Measurements from ENCODE around the gene OSBPL10.

The OSBPL10 gene

DNA sequence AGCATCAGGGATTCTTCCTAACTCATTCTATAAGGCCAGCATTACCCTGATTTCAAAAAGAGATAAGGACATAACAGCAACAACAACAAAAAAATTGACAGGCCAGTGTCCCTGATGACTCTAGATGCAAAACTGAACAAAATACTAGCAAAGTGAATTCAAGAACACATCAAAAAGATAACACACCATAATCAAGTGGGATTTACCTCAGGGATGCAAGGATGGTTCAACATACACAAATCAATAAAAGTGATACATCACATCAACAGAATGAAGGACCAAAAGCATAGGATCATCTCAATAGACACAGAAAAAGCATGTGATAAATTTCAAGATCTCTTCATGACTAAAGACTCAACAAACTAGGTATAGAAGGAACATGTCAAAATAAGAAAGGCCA, 328.8 kb downstream of the OSBPL10 start:
- TF ChIP-seq CTCF (IDR thresholded peaks at IDR 0.05; ENCODE audit: low read depth, low read length) (no peak), EZH2phosphoT487 (IDR thresholded peaks at IDR 0.05; ENCODE audit: low read depth) (no peak)
- H3K4me1 ChIP-seq (ENCODE audit: low read length): no peaks in the 10 kb centered on the region
- H3K4me3 ChIP-seq (ENCODE audit: low read length): no peak overlapping the region
- H3K79me2 ChIP-seq (ENCODE audit: low read length): no peaks in the 10 kb centered on the region
- no peaks in the 10 kb centered on the region for H3K27me3 ChIP-seq (ENCODE audit: low read depth, low read length)
- H3K9ac ChIP-seq (ENCODE audit: low read length): no peak overlapping the region
- no peaks in the 10 kb centered on the region for H4K20me1 ChIP-seq (ENCODE audit: insufficient read depth, low read length)
- peaks cover 32% of the 10 kb centered on the region for H3K9me3 ChIP-seq (ENCODE audit: insufficient read depth, low read length)
- H3K36me3 ChIP-seq (replicated peaks; ENCODE audit: low read depth, low read length): peaks cover 59% of the 10 kb centered on the region
- no peak overlapping the region for H3K4me2 ChIP-seq (ENCODE audit: low read length)
- no peak overlapping the region for H2AFZ ChIP-seq (ENCODE audit: low read depth, low read length)
- no peak overlapping the region for H3K27ac ChIP-seq (ENCODE audit: low read length)

DNA sequence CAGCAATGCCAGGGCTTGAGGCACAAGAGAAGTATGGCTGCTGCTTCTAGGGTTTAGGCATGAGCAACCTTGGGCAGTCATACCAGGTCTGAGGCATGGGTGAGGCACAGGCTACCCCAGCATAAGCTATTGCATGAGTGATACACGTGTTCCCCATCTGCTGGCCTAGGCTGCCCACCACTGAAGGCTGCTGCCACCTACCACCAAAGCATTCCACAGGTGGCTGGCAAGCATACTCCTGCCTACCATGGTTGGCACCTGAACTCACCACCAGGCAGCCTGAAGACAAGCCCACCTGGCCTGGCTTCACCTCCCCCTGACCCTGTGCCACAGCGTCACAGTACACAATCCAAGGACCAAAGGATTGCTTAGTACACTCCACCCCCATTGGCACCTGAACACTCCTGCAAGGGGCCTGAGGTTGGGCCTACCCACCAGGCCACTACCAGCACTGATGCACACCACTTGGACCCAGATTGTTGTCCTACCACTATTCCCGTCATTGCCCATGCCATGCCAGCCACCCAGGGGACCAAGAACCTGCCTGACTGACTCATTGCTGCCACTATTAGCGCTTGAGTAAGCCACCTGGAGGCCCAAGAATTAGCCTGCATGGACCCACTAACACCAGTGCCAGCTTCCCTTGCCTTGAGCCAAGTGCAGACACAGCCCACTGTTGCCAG, 332.6 kb downstream of the OSBPL10 start:
- Histone ChIP-seq H3K9ac (ENCODE audit: low read length) (no peak overlapping the region), H3K27me3 (ENCODE audit: low read depth, low read length) (no peaks in the 10 kb centered on the region), H3K4me3 (ENCODE audit: low read length) (no peak overlapping the region), H3K4me1 (ENCODE audit: low read length) (no peaks in the 10 kb centered on the region), H3K9me3 (ENCODE audit: insufficient read depth, low read length) (peaks cover 37% of the 10 kb centered on the region), H3K79me2 (ENCODE audit: low read length) (no peaks in the 10 kb centered on the region), H2AFZ (ENCODE audit: low read depth, low read length) (no peak overlapping the region), H4K20me1 (ENCODE audit: insufficient read depth, low read length) (no peaks in the 10 kb centered on the region), H3K36me3 (replicated peaks; ENCODE audit: low read depth, low read length) (peaks cover 79% of the 10 kb centered on the region), H3K27ac (ENCODE audit: low read length) (no peak overlapping the region), H3K4me2 (ENCODE audit: low read length) (no peak overlapping the region)
- TF ChIP-seq CTCF (IDR thresholded peaks at IDR 0.05; ENCODE audit: low read depth, low read length) (no peak), EZH2phosphoT487 (IDR thresholded peaks at IDR 0.05; ENCODE audit: low read depth) (no peak)

DNA sequence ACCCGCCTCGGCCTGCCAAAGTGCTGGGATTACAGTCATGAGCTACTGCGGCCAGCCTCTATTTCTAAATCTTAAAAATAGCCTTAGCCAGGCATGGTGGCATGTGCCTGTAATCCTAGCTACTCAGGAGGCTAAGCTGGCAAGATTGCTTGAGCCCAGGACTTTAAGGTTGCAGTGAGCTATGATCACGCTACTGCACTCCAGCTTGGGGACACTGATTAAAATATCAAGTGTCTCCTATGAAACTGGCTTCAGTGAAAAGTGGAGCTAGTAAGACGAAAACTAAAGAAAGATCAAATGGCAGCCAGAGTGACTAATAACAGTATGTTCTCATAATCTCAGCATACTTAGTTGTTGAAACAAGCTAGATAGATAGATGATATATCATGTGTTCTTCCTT, 335.8 kb downstream of the OSBPL10 start:
- Histone ChIP-seq H3K27me3 (ENCODE audit: low read depth, low read length) (no peaks in the 10 kb centered on the region), H3K4me1 (ENCODE audit: low read length) (no peaks in the 10 kb centered on the region), H3K36me3 (replicated peaks; ENCODE audit: low read depth, low read length) (peaks cover 61% of the 10 kb centered on the region), H4K20me1 (ENCODE audit: insufficient read depth, low read length) (no peaks in the 10 kb centered on the region), H3K4me3 (ENCODE audit: low read length) (no peak overlapping the region), H3K79me2 (ENCODE audit: low read length) (no peaks in the 10 kb centered on the region), H3K27ac (ENCODE audit: low read length) (no peak overlapping the region), H3K9ac (ENCODE audit: low read length) (no peak overlapping the region), H3K4me2 (ENCODE audit: low read length) (no peak overlapping the region), H3K9me3 (ENCODE audit: insufficient read depth, low read length) (peaks cover 30% of the 10 kb centered on the region), H2AFZ (ENCODE audit: low read depth, low read length) (no peak overlapping the region)
- no peak for TF ChIP-seq CTCF (IDR thresholded peaks at IDR 0.05; ENCODE audit: low read depth, low read length)

DNA sequence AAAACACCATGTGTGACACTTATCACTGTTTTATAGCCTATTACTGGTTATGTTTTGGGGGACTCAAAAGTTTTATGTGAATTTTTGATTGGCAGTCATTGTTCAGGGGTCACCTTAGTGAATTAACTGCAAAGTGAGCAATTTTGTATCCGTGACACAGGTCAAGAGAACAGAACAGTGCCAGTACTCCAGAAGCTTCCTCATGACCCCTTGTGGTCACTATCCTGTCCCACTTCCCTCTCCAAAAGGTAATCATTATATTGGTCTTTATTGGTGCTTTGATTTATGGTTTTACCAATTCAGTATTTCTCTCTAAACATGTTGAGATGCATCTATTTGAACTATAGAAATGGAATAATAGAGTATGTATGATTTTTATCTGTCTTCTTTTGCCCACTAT, 341.2 kb downstream of the OSBPL10 start:
- H3K79me2 ChIP-seq (ENCODE audit: low read length): no peaks in the 10 kb centered on the region
- H3K27me3 ChIP-seq (ENCODE audit: low read depth, low read length): no peaks in the 10 kb centered on the region
- H3K4me1 ChIP-seq (ENCODE audit: low read length): peaks cover 16% of the 10 kb centered on the region
- H3K9ac ChIP-seq (ENCODE audit: low read length): no peak overlapping the region
- H3K4me2 ChIP-seq (ENCODE audit: low read length): no peak overlapping the region
- H2AFZ ChIP-seq (ENCODE audit: low read depth, low read length): no peak overlapping the region
- peaks cover 10% of the 10 kb centered on the region; the same call in 1 of the 2 replicates for H4K20me1 ChIP-seq (ENCODE audit: insufficient read depth, low read length)
- no peak overlapping the region for H3K27ac ChIP-seq (ENCODE audit: low read length)
- H3K36me3 ChIP-seq (replicated peaks; ENCODE audit: low read depth, low read length): peaks cover 42% of the 10 kb centered on the region
- TF ChIP-seq CTCF (IDR thresholded peaks at IDR 0.05; ENCODE audit: low read depth, low read length): peak; percentile 11; the same call in 1 of the 2 replicates
- no peak for TF ChIP-seq EZH2phosphoT487 (IDR thresholded peaks at IDR 0.05; ENCODE audit: low read depth)
- H3K4me3 ChIP-seq (ENCODE audit: low read length): no peak overlapping the region
- H3K9me3 ChIP-seq (ENCODE audit: insufficient read depth, low read length): no peaks in the 10 kb centered on the region
